Measurements from ENCODE around the gene BRD1.
A peak's percentile ranks its signal among the peaks of the same experiment; 100 is the strongest.
"Not testable (repeated sequence)": the region's sequence is repeated elsewhere in the genome, so short reads cannot be mapped to it uniquely, and the experiment has no call there.

BRD1 gene

DNA sequence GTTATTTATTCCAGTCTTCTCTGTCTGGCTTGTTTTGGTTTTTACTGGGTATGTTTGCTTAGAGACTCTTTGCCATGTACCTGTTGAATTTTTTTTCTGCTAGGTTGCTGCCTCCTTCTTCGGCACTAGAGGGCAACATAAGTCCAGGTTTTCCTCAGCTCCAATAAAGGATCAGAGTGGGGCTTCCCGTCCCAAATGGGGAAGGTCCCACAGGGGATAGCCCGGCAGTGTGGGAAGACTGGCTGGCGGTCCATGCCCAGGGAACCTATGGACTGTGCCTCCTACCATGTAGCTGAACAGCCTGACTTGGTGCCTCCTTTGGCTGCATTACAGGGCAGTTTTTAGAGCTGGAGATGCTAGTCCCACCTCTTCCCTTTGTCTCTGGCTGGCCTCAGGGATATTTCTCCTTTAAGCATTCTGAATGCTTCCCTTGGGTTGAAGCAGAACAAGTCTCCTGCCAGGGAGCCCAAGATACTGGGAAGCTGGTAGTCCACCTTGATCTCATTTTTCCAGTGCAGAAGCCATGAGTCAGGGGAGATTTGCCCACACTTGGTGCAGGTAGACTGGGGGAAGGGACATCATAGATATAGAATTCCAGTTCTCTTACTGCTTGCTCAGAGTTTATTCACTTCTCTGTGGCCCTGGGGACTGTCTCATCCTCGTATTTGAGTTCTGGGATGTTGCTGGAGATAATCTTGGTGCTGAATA is 60.2 kb downstream of the BRD1 start:
- DNase-seq: no peak

- no peak for DNase-seq
Measured at GRCh38 chr22:49765951-49766350, 61.7 kb downstream of the BRD1 start.

DNA sequence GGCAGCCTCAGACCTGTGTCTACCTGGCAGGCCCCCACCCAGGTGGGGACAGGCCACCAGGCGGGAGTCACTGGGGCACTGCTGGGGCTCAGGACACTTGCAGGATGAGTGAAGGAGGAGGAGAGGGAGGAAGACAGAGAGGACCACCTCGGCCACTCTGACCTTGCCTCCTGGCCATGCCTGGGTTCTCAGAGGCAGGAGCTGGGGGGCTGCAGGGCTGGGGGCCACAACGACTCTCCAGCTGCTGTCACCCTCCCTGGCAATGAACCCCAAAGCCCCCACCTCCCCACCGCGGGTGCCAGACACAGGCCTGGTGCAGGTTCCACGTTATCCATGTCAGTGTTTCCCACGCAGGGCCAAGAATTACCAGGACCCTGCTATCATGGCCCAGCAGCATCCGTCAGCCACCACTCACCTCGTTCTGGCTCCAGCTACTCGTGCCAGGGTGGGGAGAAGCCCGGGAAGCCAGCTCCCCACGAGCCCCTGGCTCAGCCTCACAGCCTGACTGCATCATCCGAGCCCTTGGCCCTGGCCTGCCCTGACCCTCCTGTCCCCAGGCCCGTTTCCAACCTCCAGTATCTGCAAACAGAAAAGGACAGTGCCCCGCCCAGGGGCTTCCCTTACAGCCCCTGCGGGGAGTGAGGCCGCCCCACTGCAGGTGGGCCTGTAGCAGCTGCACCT is 62.4 kb downstream of the BRD1 start:
- DNase-seq: no peak

DNA sequence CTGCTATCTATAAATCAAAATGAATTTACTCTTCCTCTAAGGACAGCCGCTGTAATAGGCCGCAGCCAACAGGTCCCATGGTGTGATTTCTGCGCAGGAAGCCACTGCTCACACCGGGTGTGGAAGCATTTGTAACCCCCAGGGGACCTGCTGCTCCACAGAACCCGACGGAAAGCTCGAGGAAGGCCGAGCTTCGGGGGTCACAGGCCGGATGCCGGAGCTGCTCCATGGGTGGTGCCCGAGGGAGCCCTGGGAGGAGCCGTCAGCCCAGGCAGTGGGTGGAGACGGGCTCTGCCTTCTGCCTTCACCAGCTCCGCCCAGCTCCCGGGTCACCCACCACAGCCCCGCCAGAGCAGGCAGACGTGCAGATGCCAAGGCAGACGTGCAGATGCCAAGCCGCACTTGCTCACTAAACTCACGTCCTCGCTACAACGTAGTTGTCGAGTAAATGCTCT is 63.5 kb downstream of the BRD1 start:
- DNase-seq: no peak

DNA sequence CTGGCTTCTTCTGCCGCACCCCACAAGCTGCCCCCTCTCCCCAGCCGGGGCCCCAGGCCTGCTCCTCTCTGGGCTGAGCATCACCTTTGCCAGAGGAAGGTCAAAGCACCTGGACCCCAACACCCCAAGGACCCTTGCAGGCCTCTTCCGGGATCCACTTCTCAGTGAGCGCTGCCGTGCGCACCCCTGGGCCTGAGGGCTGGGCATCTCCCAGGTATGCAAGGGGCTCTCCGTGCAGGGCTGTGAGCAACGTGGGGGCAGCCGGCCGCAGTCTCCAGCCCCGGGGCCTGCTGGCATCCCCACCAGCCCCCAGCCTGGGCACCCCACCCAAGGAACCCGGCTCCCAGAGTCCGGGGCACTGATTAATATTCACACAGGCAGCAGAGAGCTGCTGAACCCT is 64.0 kb downstream of the BRD1 start:
- no peak for DNase-seq

DNA sequence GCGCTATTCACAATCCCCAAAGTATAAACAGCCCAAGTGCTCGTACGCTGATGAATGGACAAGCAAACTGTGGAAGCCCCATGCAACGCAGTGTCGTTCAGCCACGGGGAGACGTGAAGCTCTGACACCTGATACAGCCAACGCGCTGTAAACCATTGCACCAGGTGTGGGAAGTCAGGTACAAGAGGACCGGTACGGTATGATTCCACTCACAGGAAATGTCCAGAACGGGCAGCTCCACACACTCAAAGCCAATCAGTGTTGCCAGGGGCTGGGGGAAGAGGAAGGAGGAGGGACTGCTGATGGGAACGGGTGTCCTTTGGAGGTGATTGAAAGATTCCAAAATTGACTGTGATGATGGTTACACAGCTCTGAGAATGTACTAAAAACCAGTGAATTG is 64.5 kb downstream of the BRD1 start:
- peak; percentile 24 for DNase-seq

DNA sequence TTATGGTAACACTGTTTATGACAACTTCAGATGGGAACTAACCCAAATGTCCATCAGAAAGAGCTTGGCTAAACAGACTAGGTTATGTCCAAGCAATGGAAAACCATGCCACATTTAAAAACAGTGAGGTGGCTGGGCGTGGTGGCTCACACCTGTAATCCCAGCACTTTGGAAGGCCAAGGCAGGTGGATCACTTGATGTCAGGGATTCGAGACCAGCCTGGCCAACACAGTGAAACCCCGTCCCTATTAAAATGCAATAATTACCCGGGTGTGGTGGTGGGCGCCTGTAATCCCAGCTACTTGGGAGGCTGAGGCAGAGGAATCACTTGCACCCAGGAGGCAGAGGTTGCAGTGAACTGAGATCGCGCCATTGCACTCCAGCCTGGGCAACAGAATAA is 65.1 kb downstream of the BRD1 start:
- not testable (repeated sequence) for DNase-seq

GRCh38 chr22:49761836-49762235 is 65.8 kb downstream of the BRD1 start:
- DNase-seq: no peak

DNA sequence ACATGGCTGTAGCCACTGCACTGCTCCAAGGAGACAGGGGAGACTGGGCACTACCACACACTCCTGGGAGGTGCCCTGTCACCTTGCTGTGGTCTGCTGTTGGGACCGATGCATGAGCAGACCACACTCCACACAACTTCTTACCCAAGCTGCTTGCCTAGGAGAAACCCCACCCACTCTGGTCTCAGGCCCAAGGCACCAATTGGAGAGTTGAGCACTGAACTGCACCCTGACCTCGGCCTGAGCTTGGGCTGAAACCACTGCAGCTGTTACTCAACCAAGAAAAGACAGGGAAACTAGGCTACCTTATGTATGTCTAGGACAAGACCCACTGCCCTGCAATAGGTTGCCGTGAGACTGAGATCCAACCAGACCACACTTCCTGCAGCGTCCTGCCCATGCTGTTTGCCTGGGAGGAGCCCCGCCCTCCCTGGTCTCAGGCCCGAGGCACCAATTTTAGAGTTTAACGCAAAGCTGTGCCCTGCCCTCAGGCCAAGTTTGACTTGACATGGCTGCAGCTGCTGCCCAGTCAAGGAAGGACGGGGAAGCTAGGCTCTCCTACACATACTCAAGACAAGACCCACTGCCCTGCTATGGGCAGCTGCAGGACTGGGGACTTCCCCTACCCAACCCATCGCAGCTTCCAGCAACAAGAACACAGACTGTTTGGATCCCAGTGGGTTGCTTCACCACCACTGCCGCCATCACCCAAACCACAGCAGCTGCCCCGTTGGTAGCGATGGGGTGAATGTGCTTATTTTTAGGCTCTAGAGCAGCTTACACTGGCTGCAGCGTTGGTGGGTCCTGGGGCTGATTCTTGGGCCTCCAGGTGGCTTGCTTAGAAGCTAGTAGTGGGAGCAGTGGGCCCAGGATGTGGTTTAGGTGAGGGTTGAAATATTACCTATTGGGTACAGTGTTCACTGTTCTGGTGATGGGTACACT is 66.8 kb downstream of the BRD1 start:
- no peak for DNase-seq

- DNase-seq: peak; percentile 28
Measured at GRCh38 chr22:49760280-49760629, 67.4 kb downstream of the BRD1 start.

DNA sequence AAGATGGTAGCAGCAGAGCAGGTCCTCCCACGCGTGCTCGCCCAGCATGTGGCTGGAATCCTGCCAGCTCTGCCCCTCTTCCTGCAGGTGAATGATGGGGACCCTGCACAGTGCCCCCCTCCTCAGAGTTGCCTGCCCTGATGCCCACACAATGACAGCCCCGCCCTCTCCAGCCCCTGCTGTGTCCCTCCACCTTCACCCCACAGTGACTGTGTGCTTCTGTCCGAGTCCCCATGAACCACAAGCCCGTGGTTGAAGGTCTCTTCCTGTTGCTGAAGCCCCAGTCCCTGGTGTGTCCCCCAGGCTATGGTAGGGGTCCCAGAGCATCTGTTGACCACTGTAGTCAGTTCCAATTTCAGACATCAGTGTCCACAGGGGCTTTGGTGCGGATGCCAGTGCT is 71.0 kb downstream of the BRD1 start:
- no peak for DNase-seq

- DNase-seq: no peak
Measured at GRCh38 chr22:49756201-49756600, 71.5 kb downstream of the BRD1 start.

DNA sequence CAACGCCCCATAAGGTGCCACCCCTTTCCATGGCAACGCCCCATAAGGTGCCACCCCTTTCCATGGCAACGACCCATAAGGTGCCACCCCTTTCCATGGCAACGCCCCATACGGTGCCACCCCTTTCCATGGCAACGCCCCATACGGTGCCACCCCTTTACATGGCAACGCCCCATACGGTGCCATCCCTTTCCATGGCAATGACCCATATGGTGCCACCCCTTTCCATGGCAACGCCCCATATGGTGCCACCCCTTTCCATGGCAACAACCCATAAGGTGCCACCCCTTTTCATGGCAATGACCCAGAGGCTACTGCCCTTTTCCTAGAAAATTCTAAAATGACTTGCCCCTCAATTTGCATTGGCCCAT is 72.1 kb downstream of the BRD1 start:
- DNase-seq: no peak

GRCh38 chr22:49754696-49755630 is 72.7 kb downstream of the BRD1 start:
- no peak for DNase-seq

- DNase-seq: peak; percentile 76
Measured at GRCh38 chr22:49753961-49754695, 73.5 kb downstream of the BRD1 start.

DNA sequence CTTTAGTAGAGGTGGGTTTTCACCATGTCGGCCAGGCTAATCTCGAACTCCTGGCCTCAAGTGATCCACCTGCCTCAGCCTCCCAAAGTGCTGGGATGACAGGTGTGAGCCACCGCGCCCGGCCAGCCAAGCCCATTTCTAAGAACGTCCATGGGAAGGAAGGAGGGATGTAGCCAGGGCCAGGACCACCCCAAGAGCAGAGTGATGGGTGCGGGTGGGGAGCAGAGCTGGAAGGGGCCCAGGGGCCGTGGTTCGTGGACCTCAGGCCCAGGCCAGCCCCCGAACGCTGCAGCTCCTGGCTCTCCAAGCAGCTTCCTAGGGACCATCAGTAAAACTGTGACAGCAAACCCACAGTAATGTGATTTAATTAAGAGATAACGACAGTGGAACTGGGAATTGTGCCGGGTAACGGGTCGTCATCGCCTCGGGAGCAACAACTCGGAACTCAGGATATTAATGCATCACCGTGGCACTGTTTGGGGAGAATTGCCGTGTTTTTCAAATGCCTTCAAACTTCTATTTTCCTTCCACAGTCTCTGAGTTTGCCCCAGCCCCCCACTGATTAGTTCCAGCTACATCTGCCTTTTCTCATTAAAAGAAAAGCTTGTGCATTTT is 74.3 kb downstream of the BRD1 start:
- no peak for DNase-seq

- no peak for DNase-seq
Measured at GRCh38 chr22:49752598-49753091, 75.0 kb downstream of the BRD1 start.

GRCh38 chr22:49751966-49752597 is 75.6 kb downstream of the BRD1 start:
- DNase-seq: no peak

DNA sequence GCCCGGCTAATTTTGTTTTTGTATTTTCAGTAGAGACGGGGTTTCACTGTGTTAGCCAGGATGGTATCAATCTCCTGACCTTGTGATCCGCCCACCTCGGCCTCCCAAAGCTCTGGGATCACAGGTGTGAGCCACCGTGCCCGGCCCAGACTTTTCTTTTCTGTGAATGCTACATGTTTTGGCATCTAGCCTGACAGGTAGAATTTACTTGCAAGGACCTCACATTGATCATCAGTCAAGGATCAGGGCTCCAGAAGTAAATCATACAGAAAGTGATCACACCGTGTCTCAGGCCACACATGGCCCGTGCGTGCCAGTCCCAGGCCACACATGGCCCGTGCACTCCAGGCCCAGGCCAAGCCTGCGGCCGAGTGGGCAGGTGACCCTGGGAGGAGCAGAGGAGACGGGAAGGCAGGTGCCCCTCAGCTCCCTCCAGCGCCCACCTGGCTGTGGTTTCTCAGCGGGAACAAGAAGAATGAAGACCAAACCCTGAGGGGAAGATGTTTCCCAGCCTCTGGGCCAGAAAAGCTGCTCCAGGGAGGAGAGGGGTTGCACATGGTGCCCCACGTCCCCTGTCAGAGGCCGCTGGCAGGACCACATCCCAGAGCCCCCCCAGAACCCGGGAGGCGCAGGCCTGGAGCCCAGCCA is 76.2 kb downstream of the BRD1 start:
- DNase-seq: no peak

GRCh38 chr22:49749885-49750510 is 77.7 kb downstream of the BRD1 start:
- DNase-seq: no peak
